Vagina (tissue), 2 donors: ENCODE results near the gene CCDC92. TPM values are rescaled to one million over a fixed set of nuclear protein-coding genes. Genes with fewer than 3 reads are reported as not detected.

Experiments used
- DNase-seq, 2 donors: peaks; one replicate each; pipeline ENCODE4 v3.0.0-alpha.2; 2017; ENCODE audit errors: extremely low spot score in 2 of 2
- H3K27ac ChIP-seq: fragments of 200-600 bp; sonication (generic); one replicate; pipeline ENCODE4 v1.5.1; 2019
- H3K27me3 ChIP-seq: fragments of 200-600 bp; sonication (generic); one replicate; pipeline ENCODE4 v1.5.1; 2019
- H3K36me3 ChIP-seq, 2 donors: fragments of 200-600 bp; sonication (generic); one replicate each; pipeline ENCODE4 v1.5.1; 2017 to 2019
- H3K4me1 ChIP-seq: fragments of 200-600 bp; sonication (generic); one replicate; pipeline ENCODE4 v1.5.1; 2019
- H3K4me3 ChIP-seq, 2 donors: fragments of 200-600 bp; sonication (generic); 1 replicate in 1 of 2; 2 replicates in 1 of 2; pipeline ENCODE4 v1.5.1; 2016 to 2019
- H3K9me3 ChIP-seq: fragments of 200-600 bp; sonication (generic); one replicate; pipeline ENCODE4 v1.5.1; 2019
- CTCF ChIP-seq, 3 experiments: fragments of 450-650 bp in 2 of 3; fragments of 200-600 bp in 1 of 3; sonication (generic) in 1 of 3; IDR thresholded peaks; one replicate each; pipeline ENCODE4 v1.5.1; 2017 to 2019; ENCODE audit warnings: antibody characterized with exemption in 3 of 3, mild to moderate bottlenecking in 2 of 3, moderate library complexity in 2 of 3
- POLR2A ChIP-seq, 2 donors: fragments of 450-650 bp; IDR thresholded peaks; one replicate each; pipeline ENCODE4 v1.6.1; 2017; ENCODE audit warnings: antibody characterized with exemption in 2 of 2, mild to moderate bottlenecking in 2 of 2, moderate library complexity in 2 of 2
- POLR2AphosphoS5 ChIP-seq, 2 donors: sonication (generic); formaldehyde crosslinking; IDR thresholded peaks; one replicate each; pipeline ENCODE4 v1.9.0; 2017; ENCODE audit warnings: antibody characterized with exemption in 2 of 2, mild to moderate bottlenecking in 2 of 2, low read depth in 1 of 2; ENCODE audit not compliant: insufficient read depth in 1 of 2
- intact Hi-C: fragments of 100-400 bp; cut with DNase I; formaldehyde crosslinking; loops from one replicate; pipeline ENCODE4 v1.15.1; 2023
- total RNA-seq: library from RNA; depleted of rRNA; stranded (reverse); fragments of >200 nt; gene quantifications from one replicate; pipeline ENCODE4 v1.2.3, GENCODE V29; 2016

Gene CCDC92
- total RNA-seq, 1 donor from 2014 or later: 21.6 TPM

- Histone ChIP-seq H3K27me3 (no peaks in the 10 kb centered on the region), H3K4me1 (no peaks in the 10 kb centered on the region), H3K4me3 (no peak overlapping the region), H3K9me3 (no peaks in the 10 kb centered on the region), H3K36me3 (peaks cover 0 to 54% of the 10 kb centered on the region in 2 donors), H3K27ac (no peak overlapping the region)
- no peak for DNase-seq
- intact Hi-C loops: no loop called here
- no peak for TF ChIP-seq CTCF (IDR thresholded peaks at IDR 0.05)
- no peak for TF ChIP-seq POLR2A (IDR thresholded peaks at IDR 0.05)
- TF ChIP-seq POLR2AphosphoS5 (IDR thresholded peaks at IDR 0.05; ENCODE audit: insufficient read depth in 1 of 2, low read depth in 1 of 2): no peak
These were observed 31.6 kb downstream of the CCDC92 start for GRCh38 chr12:123941000-123941399.

- DNase-seq: no peak
- Histone ChIP-seq H3K36me3 (peaks cover 0 to 55% of the 10 kb centered on the region in 2 donors), H3K9me3 (no peaks in the 10 kb centered on the region), H3K4me3 (no peak overlapping the region), H3K4me1 (no peaks in the 10 kb centered on the region), H3K27me3 (no peaks in the 10 kb centered on the region), H3K27ac (no peak overlapping the region)
- TF ChIP-seq POLR2AphosphoS5 (IDR thresholded peaks at IDR 0.05; ENCODE audit: insufficient read depth in 1 of 2, low read depth in 1 of 2) (no peak), POLR2A (IDR thresholded peaks at IDR 0.05) (no peak), CTCF (IDR thresholded peaks at IDR 0.05) (no peak)
- intact Hi-C loops: no loop called here
These were observed 32.0 kb downstream of the CCDC92 start for GRCh38 chr12:123940627-123940966.

GRCh38 chr12:123939716-123940626 is 32.7 kb downstream of the CCDC92 start:
- TF ChIP-seq POLR2A (IDR thresholded peaks at IDR 0.05) (no peak), POLR2AphosphoS5 (IDR thresholded peaks at IDR 0.05; ENCODE audit: insufficient read depth in 1 of 2, low read depth in 1 of 2) (no peak), CTCF (IDR thresholded peaks at IDR 0.05) (no peak)
- no peak overlapping the region for H3K27ac ChIP-seq
- no peak overlapping the region for H3K4me3 ChIP-seq
- no peaks in the 10 kb centered on the region for H3K27me3 ChIP-seq
- H3K36me3 ChIP-seq: peaks cover 0 to 49% of the 10 kb centered on the region in 2 donors
- DNase-seq: no peak
- H3K9me3 ChIP-seq: no peaks in the 10 kb centered on the region
- intact Hi-C loops: no loop called here
- no peaks in the 10 kb centered on the region for H3K4me1 ChIP-seq

GRCh38 chr12:123938679-123939480 is 33.8 kb downstream of the CCDC92 start:
- H3K27ac ChIP-seq: no peak overlapping the region
- no peaks in the 10 kb centered on the region for H3K9me3 ChIP-seq

More at GRCh38 chr12:123938679-123939480, 33.8 kb downstream of the CCDC92 start:
- TF ChIP-seq POLR2A (IDR thresholded peaks at IDR 0.05): no peak
- TF ChIP-seq POLR2AphosphoS5 (IDR thresholded peaks at IDR 0.05; ENCODE audit: insufficient read depth in 1 of 2, low read depth in 1 of 2): no peak
- no peak for TF ChIP-seq CTCF (IDR thresholded peaks at IDR 0.05)
- DNase-seq: no peak
- Histone ChIP-seq H3K4me1 (no peaks in the 10 kb centered on the region), H3K4me3 (no peak overlapping the region), H3K36me3 (peaks cover 0 to 47% of the 10 kb centered on the region in 2 donors), H3K27me3 (no peaks in the 10 kb centered on the region)
- intact Hi-C loops: no loop called here
